Measurements from ENCODE around the gene TNFSF8.

The TNFSF8 gene

DNA sequence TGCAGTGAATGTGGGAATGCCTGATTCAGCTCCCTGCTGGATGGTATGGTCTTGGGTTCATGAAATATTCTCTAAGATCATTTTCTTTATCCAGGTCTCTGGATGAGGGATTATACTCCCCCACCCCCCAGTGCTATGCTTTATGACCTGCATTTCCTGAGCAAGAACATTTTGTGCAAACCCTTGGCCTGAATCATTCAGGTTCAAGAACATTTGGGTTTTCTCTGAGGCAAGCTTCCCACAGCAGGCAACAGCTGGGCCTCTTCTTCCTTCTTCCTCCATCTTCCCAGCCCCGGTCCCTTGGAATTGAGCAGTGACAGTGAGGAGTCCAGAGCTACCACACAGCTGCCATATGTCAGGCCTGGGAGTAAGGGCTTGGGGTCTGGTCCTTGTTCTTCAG, 65.9 kb downstream of the TNFSF8 start:
- DNase-seq: no peak

DNA sequence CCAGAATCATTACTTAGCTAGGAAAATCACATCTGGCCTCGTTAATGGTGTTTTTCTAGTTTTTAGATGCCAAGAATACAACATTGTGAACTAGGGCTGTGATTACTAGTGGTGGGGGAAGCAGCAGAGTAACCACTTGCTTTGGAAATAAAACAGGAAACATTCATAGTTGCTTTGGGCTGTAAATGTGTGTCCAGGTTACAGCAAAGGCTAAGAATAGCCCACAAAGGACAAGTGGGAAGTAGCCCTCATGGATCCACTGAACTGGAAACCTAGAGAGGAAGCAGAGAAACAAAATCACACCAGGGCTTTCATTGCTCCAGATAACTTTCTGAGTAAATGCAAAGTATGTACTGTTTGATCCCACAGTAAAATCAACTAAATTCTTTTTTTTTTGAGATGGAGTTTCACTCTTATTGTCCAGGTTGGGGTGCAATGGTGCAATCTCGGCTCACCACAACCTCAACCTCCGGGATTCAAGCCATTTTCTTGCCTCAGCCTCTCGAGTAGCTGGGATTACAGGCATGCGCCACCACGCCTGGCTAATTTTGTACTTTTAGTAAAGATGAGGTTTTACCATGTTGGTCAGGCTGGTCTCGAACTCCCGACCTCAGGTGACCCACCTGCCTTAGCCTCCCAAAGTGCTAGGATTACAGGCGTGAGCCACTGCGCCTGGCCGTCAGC, 68.3 kb downstream of the TNFSF8 start:
- no peak for DNase-seq

DNA sequence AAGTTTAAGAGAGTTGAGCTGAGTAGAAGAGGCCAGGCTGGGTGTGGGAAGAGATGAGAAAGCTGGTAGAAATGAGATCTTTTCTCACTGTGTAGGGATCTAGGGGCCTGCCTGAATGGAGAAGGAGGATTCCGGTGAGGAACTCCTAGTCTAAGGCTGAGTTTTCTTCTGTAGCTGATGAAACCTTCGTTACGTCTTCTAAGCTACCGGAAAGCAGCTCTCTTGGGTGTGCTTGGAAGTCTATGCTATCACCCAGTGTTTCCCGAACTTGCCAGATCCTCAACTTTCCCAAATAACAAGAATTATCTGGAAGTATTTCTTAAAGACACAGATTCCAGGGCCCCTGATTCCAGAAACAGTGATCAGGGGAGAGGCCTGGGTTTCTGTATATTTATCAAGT, 69.1 kb downstream of the TNFSF8 start:
- DNase-seq: no peak

DNA sequence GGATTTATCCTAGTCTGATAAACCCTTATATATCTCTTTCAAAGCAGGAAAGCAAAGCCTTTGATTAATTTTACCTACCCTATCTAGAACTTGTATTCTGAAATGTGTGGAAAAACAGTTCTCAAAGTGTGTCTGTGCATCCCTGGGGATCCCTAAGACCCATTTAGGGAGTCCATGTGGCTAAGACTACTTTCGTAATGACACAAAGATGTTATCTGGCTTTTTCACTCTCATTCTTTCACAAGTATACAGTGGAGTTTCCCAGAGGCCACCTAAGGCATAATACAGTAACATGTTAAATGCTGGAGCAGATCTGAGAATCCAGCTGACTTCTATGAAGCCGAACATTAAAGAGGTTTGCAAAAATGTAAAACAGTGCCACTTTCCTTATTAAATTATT, 70.2 kb downstream of the TNFSF8 start:
- DNase-seq: no peak

DNA sequence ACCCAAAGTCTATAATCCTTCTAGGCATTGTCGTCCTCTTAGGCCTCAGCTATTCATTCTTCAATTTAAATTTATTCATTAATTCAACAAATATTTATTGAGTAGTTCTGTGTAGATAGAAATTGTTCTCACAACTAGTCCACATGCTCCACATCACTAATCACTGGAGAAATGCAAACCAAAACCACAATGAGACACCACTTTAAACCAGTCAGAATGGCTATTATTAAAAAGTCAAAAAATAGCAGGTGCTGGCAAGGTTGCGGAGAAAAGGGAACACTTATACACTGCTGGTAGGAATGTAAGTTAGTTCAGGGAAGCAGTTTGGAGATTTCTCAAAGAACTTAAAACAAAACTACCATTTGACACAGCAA, 73.5 kb downstream of the TNFSF8 start:
- no peak for DNase-seq

DNA sequence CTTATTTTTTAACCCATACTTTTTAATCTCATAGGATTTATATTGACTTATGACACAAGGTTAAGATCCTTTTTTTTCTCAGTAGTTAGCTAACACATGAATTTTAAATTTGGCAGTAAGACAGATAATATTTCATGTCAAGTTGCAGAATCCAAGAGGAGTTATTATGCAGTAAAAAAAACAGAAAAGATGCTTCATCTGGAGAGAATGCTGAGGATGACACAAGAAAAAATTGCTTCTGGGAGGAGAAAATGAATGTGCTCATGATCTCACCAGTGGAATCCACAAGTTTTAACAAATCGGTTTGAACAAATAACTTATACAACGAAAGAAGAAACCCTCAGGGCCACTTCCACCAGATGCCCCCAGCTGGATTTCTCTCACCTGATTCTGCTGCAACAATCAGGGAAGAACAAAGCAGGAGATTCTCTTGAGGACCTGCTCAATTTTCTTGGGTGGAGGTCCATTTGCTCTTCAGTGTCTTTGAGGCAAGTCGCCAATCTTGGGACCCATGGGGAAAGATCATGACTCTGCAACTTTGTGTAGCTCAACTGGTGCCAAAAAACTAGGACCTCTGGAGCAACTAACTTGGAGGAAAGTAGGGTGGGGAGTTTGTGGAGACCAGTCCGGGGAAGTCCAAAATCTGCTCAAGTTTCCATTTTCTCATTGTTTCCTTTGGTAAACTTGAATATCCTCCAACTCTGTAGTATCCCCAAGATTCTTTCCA, 74.0 kb downstream of the TNFSF8 start:
- no peak for DNase-seq

DNA sequence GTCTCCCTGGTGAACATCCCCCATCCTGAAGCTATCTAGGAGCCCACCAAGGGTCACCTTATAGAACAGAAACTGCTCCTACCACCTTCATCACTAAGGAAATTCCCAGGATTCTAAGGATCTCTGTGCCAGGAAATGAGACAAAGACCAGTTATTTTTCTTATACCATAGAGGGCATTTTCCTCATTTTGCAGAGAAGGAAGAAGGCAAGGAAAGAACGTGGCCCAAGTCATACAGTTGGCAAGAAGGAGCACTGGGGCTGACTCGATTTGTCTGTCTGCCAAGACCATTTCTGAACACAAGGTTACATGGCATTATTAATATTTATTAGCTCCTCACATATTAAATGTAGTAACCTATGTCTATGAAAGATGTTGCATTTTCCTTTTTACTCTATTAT, 74.9 kb downstream of the TNFSF8 start:
- no peak for DNase-seq

DNA sequence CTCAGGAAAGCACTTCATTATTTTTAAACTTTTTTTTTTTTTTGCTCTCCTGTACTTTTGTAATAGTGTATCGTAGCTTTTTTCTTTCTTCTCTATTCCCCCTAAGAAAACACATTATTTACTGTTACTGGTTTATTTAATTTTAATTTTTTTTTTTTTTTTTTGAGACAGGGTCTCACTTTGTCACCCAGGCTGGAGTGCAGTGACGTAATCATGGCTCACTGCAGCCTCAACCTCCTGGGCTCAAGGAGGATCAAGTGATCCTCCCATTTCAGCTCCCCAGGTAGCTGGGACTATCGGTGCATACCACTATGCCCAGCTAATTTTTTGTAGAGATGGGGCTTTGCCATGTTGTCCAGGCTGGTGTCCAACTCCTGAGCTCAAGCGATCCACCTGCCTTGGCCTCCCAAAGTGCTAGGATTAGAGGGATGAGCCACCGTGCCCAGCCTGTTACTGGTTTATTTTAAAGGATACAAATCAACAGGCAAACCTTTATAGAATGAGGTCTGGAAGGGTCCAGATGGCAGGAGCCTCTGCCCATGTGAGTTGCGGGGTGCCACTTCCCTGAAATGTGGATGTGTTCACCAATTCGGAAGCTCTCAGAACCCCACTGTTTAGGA, 75.5 kb downstream of the TNFSF8 start:
- no peak for DNase-seq

DNA sequence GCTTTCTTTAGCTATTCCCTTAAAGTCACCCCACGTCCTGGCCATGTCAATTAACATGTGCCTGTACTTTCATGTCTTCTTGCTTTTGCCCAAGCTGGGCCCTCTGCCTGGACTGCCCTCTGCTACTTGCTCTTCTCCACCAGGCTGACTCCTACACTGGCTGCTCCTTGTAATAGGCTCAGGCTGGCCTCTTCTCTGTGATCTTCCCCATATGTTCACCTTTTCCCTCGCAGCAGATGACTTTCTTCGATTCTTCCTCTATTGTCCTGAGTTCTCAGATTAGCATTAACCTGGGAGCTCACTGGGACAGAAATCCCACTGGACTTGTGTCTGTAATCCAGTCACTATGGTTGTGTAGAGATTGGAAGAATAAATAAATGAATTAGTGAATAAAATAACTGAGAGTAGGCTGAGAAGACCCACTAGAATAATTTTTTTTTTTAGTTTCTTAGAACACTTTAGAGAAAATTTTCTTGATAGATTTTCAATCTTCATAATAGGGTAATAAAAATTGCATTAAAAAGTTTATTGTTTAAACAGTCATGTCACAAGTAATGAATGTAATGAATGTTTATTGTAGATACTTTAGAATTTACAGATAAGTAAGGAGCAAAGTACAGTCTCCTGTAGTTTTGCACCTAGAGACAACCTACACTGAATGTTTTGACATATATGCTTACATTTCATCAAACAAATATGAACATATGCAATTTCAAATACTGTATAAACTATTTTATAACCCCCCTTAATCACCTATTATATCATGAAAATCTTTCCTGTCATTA, 77.1 kb downstream of the TNFSF8 start:
- DNase-seq: no peak

DNA sequence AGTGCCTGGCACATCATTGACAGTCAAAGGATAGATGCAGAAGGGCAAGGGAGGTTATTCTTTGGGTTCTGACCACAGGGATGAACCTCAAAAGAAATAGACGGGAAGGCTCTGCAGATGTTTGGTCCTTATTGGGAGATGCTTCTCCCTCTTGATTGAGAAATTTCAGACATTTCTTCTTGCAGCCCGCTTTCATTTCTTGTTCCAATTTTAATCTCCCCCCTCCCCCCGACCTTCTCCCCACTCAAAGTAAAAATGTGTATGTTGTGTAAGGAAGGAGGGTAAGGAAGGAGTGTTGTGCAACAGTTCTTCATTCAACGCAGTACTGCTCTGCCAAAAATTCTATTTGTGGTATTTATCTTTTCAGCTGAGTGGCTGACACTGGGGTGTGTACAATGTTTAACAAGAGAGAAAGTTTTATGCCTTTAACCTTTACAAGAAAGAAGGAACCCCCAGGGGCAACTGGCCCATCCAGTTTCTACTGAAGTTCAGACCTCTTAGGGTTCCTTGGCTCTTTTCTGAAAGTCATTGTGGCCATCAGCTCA, 78.3 kb downstream of the TNFSF8 start:
- no peak for DNase-seq

DNA sequence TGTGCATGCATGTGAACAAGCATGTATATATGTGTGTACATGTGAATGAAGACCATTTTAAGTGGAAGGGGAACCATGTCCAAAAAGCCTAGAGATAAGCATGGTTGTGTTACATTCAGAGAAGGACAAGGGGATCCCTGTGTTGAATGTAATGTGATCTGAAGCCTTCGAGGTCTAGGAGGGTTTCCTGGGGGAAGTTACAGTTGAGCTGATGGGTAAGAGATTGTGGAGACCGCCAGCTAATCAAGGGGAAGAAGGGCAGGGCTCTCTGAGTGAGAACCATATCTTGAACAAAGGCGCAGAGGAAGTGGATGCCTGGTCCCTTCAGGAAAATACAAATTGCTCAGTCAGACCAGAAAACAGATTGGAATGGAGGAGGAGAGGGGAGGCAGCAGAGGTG, 79.1 kb downstream of the TNFSF8 start:
- no peak for DNase-seq
